HG03432 (cell line): Measurements from ENCODE around the gene SLC39A1.

ENCODE experiments used
- ATAC-seq: cut with Tn5 transposase; IDR thresholded peaks from one replicate; pipeline ENCODE4 v1.9.1; 2021; ENCODE audit warnings: mild to moderate bottlenecking, moderate library complexity; ENCODE audit not compliant: unreplicated experiment

Gene SLC39A1

DNA sequence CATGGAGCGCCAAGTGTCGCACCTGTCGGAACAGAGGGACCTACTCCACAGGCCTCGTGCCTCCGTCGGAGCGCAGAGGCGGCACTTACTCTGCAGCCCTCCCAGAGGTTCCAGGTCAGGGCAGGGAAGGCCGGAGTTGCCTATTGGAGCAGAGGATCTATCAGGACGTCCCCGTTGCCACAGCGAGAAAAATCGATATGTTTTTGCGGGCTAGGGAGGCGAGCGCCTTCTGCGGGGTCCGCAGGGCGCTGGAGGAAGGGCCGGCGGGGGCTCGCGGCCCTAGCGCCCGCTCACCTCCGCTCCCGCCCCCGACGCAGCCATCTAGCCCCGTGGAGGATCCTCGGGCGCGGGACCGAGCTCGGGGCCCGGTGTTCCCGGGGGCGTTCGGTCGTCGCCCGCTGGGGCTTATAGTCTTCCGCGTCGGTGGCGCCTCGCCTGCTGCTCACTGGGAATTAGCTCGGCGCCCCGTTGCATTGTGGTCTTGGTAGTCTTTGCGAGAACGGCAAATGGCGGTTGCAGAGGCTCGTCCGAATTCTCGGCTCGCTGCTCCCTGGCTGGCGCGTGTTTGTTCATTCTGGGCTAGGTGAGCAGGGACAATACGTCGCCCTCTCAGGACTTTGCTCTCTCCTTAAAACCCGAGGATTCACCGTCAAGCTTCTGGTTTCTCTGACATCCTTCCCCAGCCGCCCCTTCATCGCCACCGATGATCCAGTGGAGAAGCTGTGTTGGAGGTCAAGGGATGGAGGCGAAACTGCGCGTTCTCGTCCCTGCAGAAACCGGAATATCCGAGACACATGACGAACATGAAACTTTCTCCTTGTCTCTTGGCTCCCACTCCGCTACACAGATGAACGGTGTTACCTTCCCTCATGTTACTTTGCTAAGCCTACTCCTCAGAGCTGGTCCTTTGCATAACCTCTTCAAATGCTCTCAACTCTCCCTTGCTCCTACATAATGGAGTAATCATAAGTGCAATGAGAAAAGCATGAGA is 14.2 kb upstream of the SLC39A1 start, which contains the start of gene JTB:
JTB (minus strand) TSS at position 425 of the 991 bp plus-strand sequence; CDS start at position 3, 422 bp downstream.
- ATAC-seq = peak; percentile 85

DNA sequence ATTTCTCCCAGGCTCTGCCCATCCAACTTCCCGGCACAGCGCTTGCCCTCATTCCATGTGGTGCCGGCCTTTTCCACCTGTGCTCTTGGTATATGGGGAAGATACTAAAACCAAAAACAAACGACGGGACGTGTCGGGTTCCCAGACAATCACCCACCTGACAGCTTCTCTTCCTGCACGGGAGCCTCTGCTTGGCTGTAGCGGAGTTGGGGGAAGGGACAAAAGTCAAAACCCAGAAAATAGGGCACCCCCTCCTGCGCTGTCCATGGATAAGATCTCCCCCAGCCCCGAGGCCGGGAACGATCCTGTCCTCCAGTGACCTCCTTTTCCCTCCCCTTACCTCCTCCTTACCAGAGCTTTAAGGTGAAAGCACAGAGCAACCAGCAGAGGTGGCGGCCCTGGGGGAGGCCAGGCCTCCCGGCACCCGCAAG is 13.5 kb upstream of the SLC39A1 start:
- ATAC-seq = no peak

DNA sequence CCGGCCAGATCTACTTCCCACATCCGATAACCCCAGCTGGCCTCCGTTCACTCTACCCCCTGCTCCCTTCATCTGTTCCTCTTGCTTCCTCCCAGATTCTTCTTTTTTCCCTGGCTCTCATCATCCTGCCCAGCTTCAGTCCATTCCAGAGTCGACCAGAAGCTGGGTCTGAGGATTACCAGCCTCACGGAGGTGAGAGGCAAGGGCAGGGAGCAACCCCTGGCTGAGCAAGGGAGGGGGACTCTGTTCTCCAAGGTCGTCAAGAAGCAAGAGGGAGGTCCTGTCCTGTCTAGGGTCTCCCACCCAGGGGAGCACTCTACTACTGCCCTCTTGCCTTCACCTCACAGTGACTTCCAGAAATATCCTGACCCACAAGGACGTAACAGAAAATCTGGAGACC is 10.2 kb upstream of the SLC39A1 start:
- ATAC-seq = no peak

DNA sequence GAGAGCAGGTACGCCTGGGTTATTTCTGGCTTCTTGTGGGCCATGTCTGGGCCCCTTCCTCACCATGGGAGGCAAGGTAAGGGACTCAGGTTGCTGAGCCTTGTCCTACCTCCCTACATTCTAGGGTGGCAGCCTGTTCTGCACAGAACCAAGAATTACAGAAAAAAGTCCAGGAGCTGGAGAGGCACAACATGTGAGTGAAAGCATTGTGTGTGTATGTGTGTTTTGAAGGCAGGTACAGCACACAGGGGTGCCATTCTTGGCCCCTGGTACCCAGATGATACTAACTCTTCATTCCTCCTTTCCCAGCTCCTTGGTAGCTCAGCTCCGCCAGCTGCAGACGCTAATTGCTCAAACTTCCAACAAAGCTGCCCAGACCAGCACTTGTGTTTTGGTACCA is 9.7 kb upstream of the SLC39A1 start:
- no peak for ATAC-seq

DNA sequence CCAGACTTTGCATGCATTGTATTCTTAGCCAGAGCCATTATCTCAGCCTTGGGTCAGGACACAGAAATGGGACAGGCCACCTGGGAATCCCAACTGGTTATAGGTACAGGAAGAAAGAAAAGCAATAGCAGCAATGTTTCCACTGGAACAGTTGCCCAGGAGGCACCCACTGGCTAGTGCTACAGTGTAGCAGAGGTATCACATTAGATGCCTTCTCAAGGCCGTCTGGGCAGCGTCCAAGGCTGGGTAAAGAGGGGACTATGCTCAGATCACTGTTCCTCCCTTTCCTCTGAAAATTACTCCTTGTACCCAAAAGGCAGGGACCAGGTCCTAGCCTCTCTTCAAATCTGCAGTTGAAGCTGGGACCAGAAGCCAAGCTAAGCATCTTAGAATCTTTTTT is 7.0 kb upstream of the SLC39A1 start:
- no peak for ATAC-seq

DNA sequence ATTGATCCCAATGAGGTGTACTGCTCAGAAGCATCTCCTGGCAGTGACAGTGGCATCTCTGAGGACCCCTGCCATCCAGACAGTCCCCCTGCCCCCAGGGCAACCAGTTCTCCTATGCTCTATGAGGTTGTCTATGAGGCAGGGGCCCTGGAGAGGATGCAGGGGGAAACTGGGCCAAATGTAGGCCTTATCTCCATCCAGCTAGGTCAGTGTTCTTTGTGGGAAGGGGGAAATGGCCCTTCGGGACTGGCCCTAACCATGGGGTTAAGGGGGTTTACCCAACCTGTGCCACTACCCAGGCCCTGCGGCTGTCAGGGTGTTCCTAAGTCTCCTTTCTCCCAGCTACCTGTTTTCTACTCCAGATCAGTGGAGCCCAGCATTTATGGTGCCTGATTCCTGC is 5.6 kb upstream of the SLC39A1 start:
- ATAC-seq = no peak

DNA sequence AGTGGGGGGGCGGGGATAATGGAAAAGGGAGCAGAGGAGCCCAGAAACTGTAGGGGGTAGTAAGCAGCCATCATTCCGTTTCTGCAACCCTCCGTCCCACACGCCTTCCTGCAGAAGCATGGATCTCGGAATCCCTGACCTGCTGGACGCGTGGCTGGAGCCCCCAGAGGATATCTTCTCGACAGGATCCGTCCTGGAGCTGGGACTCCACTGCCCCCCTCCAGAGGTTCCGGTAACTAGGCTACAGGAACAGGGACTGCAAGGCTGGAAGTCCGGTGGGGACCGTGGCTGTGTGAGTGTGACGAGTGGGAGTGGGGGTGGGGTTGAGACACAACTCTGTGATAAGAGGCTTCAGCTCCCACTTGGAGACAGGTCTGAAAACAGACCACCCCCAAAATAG is 5.1 kb upstream of the SLC39A1 start:
- no peak for ATAC-seq

DNA sequence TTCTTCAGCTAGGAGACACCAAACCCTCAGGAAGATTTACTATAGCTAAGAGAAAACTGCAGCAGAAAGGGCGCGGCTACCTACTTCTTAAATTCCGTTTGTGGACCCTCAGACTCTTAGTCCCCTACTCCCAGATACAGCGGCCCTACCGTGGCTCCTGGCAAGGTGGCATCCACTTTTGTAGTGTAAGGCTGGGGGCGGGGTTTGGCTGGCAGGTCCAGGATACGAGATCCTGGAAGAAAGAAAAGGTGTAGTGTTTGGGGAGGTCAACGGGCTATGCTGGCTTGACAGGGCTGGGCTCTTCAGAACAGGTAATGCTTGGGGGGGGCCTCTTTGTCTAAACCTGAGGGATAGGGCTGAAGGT is 4.6 kb upstream of the SLC39A1 start:
- ATAC-seq = no peak

DNA sequence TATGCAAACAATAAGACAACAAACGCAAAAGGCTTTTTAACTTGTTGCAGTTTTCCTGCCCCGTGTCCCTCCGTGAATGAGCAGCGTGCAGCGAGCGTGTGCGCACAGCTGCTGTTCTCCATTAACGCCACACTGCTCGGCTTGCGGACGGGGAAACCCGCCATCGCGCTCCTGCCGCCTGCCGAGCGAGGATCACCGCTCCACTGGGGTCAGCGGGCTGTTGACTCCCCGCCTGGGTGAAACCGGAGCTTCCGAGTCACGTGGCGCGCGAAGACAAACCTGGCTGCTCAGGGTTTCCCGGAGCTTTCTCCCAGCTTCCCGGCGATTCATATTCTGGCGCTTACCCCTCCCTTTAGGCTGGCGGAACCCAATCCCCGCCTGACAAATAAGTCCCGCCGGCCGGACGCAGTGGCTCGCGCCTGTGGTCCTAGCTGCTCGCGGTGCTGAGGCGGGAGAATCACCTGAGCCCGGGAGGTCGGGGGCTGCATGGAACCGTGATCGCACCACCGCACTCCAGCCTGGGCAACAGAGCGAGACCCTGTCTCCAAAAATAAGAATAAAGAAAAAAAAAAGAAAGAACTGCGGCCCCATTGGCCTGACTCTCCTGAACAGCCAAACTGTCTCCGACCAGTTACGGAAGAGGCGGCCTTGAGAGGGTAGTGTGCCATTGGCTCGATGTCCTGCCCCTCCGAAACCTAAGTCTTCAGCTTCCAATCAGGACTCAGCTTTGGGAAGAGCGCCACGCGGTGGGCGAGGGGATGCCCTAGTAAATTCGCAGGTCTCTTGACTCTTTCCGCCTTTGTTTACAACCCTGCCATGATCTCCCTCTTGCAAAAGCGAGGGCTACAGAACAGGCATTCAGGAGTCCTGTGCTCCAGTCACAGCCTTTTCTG is 4.0 kb upstream of the SLC39A1 start, which contains the start of gene CREB3L4:
CREB3L4 (plus strand) TSS at position 796 of the 893 bp plus-strand sequence. CDS start 624 bp downstream, outside the sequence.
- peak; percentile 72 for ATAC-seq

DNA sequence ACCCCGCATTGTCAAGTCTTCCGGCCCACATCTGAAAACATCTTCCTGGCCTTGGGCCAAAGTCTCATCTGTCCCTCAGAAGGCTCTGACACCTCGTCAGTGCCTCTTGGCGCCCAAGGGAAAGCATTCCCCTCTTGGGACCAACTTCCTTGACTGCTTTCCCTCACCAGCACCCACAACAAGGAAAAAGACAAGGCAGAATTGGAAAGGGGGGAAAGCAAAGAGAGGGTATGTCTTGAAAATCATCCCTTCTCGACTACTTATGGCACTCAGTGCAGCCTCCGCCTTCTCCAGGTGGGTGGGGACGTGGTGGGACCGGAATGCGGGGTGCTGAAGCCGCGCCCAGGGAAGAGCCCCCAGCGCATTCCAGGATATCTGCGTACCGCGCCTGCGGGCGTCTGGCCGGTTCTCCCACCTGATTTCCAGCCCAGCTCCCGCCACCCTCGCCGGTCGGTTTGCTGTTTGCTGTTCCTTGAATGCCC is 554 bp upstream of the SLC39A1 start:
- ATAC-seq = no peak

DNA sequence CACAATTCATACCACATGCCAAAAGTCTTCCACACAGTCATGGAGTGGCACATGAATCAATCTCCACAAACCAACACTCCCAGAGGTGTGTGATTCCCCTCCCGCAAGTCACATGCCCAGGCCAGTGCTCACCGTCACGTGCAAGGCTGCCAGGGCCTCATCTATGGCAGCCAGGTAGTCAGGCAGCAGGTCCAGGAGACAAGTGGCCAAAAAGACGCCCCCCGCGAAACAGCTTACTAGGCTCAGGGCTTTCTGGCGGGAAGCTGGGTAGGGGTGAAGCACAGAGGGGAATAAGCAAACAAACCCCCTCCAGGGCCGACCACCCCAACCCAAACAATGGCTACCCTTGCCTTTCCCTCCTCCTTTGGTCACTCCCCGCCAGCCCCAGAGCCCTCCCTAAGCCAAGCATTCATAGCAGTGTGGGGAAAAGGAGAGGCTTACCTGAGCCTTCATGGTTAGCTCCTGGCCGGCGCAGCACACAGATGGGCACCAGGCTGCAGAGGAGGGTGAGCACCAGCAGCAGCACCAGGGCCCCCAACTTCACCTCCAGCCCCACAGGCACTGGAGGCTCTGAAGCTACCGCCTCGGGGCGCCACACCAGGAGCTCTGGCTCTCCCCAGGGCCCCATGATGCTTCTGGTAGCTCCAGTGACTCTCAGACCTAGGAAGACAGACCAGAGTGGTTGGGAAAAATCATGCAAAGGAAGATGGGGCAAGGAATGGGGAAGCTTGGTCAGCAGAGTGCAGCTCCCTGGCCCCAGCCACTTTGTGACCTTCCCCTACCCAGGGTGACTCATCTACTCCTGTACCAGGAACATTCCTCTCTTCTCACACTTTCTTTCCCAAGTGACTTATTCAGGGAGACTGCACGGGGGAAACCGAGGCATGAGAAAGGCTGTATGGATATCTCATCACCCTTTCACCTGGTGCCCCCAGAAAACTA is 978 bp downstream of the SLC39A1 start:
- no peak for ATAC-seq

DNA sequence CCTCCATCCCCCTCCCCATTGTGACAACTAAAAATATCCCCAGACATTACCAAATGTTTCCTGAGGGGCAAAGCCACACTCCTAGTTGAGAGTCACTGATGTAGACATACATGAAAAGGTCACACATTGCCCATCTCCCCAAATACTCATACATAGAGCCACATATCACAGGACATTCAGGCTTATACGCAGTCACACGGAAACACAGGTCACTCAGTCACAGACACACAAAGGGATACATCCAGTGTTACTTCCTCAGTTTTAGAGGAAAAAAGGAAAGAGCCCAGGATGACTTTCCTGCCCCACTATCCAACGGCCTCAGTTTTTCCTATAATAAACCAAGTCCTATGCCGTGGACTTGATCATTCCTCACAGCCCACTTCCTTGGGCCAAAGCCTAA is 1.9 kb downstream of the SLC39A1 start:
- ATAC-seq = no peak

DNA sequence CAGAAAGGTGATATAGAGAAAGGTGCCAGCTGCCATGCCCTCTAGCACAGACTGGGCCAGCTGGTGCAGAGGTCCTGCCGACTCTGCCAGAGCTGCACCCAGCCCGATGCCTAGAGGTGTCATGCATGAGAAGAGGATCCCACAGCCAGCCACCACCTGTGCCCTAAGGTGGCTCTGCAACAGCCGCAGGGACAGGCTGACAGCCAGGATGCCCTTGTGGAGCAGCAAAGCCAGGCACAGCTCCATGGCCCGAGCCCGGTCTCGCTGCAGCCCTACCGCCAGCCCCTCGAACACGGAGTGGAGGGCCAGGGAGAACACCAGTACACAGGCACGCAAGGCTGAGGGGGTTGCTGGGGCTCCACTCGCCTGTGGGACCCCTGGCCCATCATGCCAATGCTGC is 3.1 kb downstream of the SLC39A1 start:
- ATAC-seq = no peak

DNA sequence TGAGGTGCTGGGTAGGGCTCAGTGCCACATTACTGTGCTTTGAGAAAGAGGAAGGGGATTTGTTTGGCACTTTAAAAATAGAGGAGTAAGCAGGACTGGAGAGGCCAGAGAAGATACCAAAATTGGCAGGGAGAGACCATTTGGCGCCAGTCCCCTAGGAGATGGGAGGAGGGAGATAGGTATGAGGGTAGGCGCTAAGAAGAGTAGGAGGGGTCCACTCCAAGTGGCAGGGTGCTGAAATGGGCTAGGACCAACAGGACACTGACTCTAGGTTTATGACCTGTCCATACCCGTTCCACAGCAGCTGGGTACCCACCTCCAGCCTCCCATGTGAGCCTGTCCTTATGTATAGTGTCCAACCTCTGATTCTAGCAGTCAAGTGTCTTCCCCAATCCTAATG is 3.9 kb downstream of the SLC39A1 start:
- ATAC-seq = no peak

DNA sequence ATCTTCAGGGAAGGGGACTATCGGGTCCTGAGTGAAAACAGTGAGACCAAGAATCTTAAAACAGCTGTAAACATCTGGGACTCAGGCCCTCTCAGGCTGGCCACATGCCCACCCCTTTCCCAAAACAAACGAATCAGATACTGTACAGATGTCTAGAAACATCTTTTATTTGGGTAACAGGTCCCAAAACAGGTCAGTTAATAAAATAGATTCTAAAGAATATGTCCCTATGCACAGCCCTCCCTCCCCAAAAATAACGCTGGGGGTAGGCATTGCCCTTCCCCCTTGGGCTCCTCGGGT is 4.4 kb downstream of the SLC39A1 start:
- no peak for ATAC-seq

DNA sequence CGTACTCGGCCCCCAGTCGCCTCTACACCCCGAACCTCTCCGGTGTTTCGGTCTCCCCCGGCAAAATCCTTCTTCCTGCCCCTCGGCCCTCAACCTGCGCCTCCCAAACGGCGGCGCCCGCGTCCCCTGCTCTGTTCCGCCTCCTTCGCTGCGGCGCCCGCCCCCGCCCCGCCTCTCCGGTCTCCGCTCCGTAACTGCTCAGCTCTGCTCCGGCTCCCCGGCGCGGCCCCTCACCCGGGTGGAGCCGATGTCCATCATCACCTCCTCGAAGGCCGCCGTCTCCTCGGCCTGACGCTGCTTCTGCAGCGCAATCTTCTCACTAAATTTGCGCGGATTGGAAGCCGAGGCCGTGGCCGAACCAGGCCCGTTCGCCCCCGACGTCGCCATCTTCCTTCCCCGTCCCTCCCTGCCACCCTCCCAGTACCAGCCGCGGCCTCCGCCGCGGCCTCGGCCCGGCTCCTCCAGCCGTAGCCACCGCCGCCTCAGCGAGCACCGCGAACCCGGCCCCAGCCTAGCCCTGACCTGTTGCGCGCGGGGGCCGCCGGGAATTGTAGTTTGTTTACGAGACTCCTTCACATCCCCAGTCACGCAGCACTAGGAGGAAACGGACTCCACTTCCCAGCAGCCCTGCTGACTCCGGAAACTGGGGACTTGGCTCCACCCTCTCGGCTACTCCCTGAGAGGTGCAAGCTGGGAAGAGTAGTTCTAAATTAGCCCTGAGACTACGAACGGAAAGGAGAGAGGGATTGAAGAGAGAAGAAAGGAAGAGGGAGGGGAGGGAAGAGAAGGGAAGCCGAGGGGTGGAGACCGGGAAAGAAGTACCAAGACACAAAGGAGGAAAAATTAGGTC is 5.0 kb downstream of the SLC39A1 start, which contains the start of gene CRTC2:
CRTC2 (minus strand) TSS at position 502 of the 850 bp plus-strand sequence; CDS start at position 387, 115 bp downstream.
- peak; percentile 69 for ATAC-seq

DNA sequence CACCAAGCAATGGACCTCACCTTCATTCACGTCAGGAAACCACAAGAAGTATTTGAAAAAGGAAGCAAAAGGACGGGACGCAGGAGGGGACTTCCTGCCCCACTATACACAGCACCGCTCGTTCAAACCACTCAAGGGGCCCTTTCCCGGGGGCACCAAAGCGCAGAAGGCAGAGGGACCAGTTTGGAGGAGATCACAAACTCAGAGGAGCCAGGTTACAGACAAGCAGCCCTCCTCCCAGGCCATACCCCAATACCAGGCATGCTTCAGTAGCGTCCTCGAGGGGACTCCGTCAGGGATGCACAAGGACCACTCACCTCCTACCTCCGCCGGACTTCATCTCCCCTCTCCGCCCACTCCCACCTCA is 5.6 kb downstream of the SLC39A1 start:
- peak; percentile 11 for ATAC-seq

DNA sequence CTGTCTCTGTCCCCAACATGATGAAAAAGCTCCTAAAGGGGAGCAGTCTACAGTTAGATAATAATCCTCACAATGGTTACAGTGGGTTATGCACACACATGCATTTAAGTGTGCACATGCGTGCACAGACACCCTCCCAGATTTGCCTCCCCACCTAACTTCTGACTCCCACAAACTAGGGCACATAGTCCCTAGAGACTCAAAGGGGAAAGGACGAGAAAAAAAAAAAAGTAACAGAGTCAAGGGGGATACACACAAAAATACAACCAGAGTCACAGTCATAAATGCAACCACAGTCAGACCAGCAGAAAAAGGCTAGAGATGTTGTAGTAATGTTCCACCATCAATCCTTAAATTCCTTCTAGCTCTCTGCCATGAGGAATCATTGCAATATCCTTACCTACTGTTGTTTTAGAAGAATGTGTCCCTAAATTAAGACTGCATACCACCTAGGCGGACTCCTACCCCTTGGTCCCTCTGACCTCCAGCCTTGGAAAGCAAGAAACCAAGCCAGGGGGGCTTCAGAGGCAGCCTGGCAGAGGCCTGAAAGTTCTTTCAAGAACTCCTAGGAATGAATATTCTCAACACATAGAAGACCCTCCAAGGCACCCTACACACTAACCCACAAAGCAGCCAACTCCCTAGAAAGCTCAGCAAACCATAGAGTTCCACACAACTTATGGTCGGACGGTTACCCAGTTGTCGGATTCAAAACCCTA is 6.2 kb downstream of the SLC39A1 start:
- no peak for ATAC-seq

DNA sequence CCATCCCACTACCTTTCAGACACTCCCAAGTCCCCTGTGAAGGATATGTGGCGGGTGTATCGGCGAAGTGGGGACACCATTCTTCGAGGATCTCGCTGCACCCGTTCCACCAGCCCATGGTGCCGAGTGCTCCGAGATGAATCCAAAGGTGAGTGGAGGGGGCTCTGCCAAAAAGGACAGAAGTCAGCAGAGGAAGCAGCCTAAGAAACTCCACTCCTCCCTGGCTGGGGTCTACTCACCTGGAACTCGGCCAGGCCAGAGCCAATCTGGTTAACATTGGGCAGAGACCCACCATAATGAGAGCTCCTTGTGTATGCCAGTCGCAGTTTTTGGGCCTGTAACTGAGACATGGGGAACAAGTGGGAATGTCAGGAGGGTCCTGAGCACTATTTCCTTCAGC is 8.5 kb downstream of the SLC39A1 start:
- ATAC-seq = no peak
